GM19238 (cell line): ENCODE results near the gene TAF1D.

ENCODE experiments used
- DNase-seq: peaks from one replicate; pipeline ENCODE4 v3.0.0; 2011; ENCODE audit warnings: low spot score; ENCODE audit not compliant: insufficient read length

The TAF1D gene

DNA sequence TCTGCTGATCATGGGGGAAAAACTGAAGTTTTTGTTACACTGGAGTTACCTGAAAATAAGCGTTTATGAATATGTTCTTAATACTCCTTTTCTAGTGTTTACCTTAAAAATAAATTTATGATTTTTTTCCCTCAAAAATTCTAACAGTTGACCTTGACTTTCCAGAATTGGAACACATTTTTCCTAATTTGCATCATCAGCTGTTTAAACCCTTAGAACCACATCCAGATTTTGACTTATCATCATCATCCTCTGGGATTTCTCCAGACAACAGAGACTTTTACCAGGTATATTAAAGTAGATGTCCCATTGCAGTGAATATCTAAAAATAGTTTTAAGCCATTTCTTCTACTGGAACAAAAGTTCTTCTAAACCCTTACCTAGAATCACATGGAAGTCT lies 17.2 kb downstream of the TAF1D start:
- no peak for DNase-seq

DNA sequence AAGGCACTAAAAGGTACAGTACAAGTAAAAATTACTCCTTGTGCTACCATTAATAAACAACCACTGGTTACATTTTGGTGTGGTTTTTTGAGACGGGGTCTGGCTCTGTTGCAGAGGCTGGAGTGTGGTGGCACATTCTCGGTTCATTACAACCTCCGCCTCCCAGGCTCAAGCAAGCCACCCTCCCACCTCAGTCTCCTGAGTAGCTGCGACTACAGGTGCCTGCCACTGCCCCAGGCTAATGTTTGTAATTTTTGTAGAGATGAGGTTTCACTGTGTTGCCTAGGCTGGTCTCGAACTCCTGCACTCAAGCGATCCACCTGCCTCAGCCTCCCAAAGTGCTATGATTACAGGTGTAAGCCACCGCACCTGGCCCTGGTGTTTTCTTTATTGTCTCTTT lies 20.8 kb downstream of the TAF1D start:
- no peak for DNase-seq

DNA sequence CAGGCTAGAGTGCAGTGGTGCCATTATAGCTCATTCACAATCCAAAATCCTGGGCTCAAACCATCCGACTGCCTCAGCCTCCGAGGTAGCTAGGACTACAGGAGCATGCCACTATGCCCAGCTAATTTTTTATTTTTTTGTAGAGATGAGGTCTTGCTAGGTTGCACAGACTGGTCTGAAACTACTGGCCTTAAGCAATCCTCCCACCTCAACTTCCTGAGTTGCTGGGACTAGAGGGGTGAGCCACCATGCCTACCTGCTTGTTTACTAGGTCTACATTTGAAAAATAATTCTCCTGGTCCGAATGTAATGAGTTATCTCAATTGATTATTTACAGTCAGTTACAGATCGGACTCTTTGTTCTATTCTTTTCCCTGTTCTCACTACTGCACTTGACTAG lies 22.0 kb downstream of the TAF1D start:
- no peak for DNase-seq

DNA sequence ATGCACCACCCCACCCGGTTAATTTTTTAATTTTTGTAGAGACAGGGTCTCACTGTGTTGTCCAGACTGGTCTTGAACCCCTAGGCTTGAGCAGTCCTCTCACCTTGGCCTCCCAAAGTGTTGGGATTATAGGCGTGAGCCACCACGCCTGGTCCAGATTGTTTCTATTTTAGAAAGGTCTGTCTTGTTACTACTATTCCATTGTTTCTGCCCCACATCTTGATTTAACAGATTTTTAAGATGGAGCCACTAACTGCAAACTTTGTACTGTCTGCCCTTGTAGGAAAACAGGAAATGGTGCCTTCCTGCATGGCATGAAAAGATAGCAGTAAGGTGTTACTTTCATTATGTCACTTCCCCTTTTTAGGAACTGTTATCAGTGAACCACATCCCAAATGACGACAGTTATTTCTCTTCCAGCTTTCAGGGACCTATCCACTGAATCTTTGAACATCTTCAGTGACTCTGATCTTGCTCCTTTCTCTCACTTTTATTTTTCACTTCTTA lies 23.2 kb downstream of the TAF1D start:
- DNase-seq = peak; percentile 24

DNA sequence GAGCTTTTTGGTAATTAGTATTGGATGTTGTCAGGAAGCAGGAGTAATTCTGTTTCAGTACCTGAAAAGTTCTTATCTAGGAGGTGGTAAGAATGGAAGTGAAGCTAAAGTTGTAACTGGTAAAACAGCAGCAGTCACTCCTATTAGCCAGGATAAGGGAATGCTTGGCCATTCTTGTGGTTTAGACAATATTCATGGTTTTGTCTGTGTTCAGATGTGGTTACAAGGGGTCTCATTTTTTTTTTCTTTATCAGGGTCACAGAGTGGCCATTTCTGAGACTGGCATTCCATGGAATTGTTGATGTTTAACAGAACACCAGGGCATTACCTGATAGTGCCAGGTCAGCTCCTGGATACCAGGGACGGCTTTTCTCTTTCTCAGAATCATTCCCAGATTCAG lies 23.8 kb downstream of the TAF1D start:
- DNase-seq = no peak

DNA sequence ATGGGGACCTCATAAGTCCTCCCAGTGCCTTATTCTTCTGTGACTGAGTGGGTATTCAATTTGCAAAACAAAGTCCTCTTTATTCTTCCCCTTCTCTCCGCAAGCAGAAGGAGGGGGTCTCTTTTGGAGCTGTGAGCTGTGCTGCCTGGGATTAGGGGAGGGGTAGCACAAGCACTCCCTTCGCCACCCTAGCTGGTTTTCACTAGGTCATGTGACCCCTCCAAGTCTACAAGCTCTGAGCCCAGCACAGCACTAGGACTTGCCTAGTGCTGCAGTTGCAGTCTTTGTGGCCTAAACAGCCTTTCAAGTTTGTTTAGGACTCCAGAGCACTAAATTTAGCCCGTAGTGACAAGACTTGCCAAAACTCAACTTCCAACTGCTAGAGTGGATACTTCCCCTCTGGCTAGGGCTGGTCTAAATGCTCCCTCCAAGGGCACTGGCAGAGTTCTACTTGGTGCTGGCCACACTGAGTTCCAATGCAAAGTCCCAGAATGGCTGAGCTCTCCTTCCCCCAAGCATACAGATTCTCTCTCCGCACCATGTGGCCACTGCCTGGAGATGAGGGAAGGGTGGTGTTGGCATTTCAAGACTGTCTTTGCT lies 25.4 kb downstream of the TAF1D start:
- no peak for DNase-seq

DNA sequence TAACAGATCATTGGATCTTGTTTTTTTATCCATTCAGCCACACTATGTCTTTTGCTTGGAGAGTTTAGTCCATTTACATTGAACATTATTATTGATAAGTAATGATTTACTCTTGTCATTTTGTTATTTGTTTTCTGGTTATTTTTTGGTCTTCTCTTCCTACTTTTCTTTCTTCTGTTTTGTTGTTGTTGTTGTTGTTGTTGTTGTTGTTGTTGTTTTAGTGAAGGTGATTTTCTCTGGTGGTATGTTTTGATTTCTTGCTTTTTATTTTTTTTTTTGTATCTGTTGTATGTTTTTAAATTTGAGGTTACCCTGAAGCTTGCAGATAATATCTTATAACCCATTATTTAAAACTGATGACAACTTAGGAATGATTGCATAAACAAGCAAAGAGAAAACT lies 28.6 kb downstream of the TAF1D start:
- no peak for DNase-seq

DNA sequence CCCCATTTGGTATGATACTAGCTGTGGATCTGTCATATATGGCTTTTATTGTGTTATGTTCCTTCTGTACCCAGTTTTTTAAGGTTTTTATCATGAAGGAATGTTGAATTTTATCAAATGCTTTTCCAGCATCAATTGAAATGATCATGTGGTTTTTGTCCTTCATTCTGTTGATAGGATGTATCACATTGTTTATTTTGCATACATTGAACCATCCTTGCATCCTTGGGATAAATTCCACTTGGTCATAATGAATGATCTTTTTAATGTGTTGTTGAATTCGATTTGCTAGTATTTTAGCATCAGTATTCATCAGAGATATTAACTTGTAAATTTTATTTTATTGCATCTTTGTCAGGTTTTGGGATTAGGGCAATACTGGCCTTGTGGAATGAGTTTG lies 31.1 kb downstream of the TAF1D start:
- DNase-seq = no peak

DNA sequence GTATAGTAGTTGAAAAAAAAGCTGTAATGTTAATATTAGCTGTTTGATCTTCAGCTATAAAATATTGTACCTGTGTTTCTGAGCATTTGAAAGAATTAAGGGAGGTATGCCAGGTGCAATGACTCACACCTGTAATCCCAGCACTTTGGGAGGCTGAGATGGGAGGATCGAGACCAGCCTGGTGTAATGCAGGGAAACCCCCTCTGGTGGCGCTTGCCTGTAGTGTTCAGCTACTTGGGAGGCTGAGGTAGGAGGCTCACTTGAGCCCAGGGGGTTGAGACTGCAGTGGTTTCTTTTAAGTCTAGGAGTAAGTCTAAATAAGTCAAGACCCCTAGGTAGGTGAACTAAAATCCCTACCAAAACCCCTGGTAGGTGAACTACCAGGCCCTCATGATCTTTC lies 37.1 kb downstream of the TAF1D start:
- no peak for DNase-seq

DNA sequence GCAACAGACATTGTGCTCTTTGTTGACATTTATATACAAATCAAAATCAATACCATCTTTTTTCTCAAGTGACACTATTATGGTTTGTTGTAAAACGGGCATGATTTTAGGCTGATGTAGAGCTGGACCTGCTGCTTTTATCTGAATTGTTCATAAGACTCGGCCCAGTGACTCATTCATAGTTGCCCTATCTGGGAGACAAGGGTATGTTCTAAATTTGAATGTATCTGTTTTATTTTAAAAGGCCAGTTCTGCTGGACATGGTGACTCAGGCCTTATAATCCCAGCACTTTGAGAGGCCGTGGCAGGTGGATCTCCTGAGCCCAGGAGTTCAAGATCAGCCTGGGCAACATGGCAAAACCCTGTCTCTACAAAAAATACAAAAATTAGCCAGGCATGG lies 40.5 kb downstream of the TAF1D start:
- no peak for DNase-seq

DNA sequence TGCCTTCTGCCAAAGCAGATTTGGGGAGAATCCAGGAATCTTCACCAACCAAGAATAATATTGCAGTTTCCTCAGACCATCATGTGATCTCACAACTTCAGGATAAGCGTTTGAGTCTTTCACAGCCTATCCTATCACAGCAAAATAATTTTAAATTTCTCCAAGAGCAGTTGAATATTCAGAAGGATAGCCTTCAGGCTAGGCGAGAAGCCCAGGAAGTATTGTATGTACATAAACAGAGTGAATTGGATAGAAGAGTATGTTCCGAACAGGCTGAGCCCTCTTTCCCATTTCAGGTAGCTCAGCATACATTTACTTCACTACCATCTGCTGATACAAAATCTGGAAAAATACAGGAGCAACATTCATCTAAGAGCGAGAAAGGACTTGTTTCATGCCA lies 43.7 kb downstream of the TAF1D start:
- DNase-seq = no peak

DNA sequence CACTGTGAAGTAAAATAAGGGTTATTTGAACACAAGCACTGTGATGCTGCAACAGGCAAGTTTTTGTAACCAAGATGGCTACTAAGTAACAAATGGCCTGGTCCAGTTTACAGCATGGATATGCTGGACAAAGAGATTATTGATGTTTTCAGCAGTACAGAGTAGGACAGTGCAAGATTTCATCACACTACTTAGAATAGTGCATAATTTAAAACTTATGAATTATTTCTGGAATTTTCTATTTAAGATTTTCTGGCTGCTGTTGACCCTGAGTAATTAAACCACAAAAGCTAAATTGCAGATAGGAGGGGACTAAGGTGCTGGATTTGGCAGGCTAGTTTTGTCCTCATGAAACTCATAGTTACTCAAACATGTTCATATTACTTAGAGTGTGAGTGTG lies 46.7 kb downstream of the TAF1D start:
- no peak for DNase-seq

DNA sequence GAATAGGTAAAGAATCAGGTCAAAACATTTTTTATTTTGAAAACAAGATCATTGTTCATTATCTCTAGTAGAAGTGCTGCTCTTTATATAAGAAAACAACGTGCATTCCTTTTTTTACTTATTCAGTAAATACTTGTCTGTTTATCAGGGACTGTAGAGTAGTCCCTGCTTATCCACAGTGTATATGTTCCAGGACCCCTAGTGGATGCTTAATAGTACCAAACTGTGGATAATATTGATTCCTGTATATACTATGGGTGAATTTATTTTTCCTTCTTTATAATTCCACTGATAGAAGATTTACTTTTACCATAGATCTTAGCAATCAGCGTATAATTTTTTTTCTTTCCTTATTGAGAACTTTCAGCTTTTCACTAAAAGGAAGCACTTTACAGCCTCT lies 47.2 kb downstream of the TAF1D start:
- no peak for DNase-seq

DNA sequence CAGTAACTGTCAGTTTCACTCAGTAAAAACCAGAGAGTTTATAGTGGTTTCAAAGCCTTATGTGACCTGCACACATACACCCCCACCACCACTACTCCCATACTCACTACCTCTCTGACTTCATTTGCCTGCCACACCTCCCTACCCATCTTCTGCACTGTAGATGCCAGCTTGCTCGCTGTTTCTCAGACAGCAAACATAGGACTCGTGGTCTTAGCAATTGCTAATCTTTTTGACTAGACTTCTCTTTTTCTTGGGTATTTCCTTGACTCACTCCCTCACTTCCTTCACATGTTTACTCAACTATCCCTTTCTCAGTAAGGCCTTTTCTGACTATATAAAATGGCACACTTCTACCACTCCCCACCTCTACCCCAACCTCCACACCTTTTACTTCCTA lies 52.1 kb downstream of the TAF1D start:
- no peak for DNase-seq

DNA sequence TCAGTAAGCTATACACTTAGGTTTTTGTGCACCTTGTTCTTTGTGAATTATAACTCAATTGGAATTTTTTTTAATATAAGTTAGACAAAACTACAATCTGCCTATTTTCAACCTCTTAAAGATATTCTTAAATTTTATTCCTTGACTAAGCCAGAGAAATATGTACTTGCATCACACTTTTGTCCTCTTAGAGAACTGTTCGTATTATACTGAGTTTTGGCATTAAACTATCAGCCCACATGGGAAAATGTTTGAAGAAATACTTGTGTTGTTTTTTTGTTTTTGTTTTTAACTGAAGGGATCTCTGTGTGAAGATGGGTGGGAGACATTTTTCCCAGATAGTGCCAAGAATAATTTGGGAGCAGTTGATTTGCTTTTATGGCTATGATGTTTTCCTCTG lies 54.5 kb downstream of the TAF1D start:
- DNase-seq = no peak

DNA sequence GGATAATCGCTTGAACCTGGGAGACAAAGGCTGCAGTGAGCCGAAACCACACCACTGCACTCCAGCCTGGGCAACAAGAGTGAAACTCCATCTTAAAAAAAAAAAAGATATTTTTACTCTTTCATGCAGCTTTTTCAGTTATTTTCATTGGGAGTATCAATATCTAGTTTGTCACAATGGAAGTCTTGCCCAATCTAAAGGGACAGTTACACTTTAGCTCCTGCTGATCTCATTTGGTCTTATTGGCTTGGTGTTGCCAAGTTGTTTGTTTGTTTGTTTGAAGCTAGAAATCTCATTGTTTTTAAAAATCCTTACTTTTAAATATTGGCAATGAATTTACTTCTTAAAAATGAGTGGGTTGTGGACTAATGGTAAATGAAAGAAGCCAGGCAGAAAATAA lies 55.1 kb downstream of the TAF1D start:
- DNase-seq = no peak
